SK-N-SH (cell line): ENCODE results near the gene CACNG7. TPM values are rescaled to one million over a fixed set of nuclear protein-coding genes. Genes with fewer than 3 reads are reported as not detected.

ENCODE experiments used
- CTCF ChIA-PET: fragments of 300-600, 350-600 bp; formaldehyde crosslinking; extraction: SDS; loops from one replicate; lab custom pipeline; 2021; lab: Yijun Ruan, JAX
- POLR2A ChIA-PET: fragments of 350-600 bp; sonication (Branson Sonifier 250); formaldehyde crosslinking; extraction: SDS; loops from one replicate; lab custom pipeline; 2020; ENCODE audit warnings: antibody characterized with exemption, inconsistent platforms; lab: Yijun Ruan, JAX
- DNase-seq: peaks from one replicate; pipeline ENCODE4 v3.0.0; 2012
- H2AFZ ChIP-seq: fragments of 200-600 bp; sonication (generic); 2 replicates; pipeline ENCODE4 v1.8.1; 2016; ENCODE audit warnings: antibody characterized with exemption, mild to moderate bottlenecking, low read depth
- H3F3A ChIP-seq: fragments of 200-600 bp; sonication (generic); replicated peaks from 2 replicates; pipeline ENCODE3; 2016; ENCODE audit warnings: antibody characterized with exemption, mild to moderate bottlenecking; ENCODE audit not compliant: insufficient read depth
- H3K27ac ChIP-seq, 2 experiments: fragments of 200-500 bp in 1 of 2; fragments of 200-600 bp in 1 of 2; sonication (Bioruptor generic) in 1 of 2; sonication (generic), shearing (Covaris generic) in 1 of 2; 2 replicates each; pipeline versions ENCODE4 v1.5.1 to v1.6.1; 2014 to 2016; ENCODE audit warnings: low read depth in 2 of 2, inconsistent platforms in 1 of 2, low read length in 1 of 2, mild to moderate bottlenecking in 1 of 2, mixed read lengths in 1 of 2
- H3K27me3 ChIP-seq: fragments of 200-600 bp; sonication (generic), shearing (Covaris generic); 2 replicates; pipeline ENCODE4 v1.6.1; 2016; ENCODE audit warnings: mixed run types; ENCODE audit not compliant: insufficient read depth
- H3K36me3 ChIP-seq, 2 experiments: fragments of 200-500 bp in 1 of 2; fragments of 200-600 bp in 1 of 2; sonication (Bioruptor generic) in 1 of 2; sonication (generic) in 1 of 2; replicated peaks in 1 of 2; 2 replicates each; pipeline versions ENCODE3 to v1.5.1; 2014 to 2016; ENCODE audit warnings: low read length in 1 of 2, mild to moderate bottlenecking in 1 of 2; ENCODE audit not compliant: insufficient read depth in 2 of 2, control insufficient read depth in 1 of 2
- H3K4me1 ChIP-seq, 2 experiments: fragments of 200-500 bp in 1 of 2; fragments of 200-600 bp in 1 of 2; sonication (Bioruptor generic) in 1 of 2; sonication (generic), shearing (Covaris generic) in 1 of 2; 2 replicates each; pipeline versions ENCODE4 v1.5.1 to v1.6.1; 2014 to 2016; ENCODE audit warnings: low read depth in 1 of 2, low read length in 1 of 2, mixed run types in 1 of 2; ENCODE audit not compliant: insufficient read depth in 2 of 2, control insufficient read depth in 1 of 2
- H3K4me2 ChIP-seq: fragments of 200-600 bp; sonication (generic), shearing (Covaris generic); 2 replicates; pipeline ENCODE4 v1.6.1; 2017; ENCODE audit warnings: mixed run types
- H3K4me3 ChIP-seq, 2 experiments: fragments of 200-500 bp in 1 of 2; fragments of 200-600 bp in 1 of 2; sonication (Bioruptor generic) in 1 of 2; sonication (generic), shearing (Covaris generic) in 1 of 2; 2 replicates each; pipeline versions ENCODE4 v1.5.1 to v1.8.1; 2014 to 2016; ENCODE audit warnings: low read depth in 2 of 2, inconsistent platforms in 1 of 2, low read length in 1 of 2, mild to moderate bottlenecking in 1 of 2, mixed read lengths in 1 of 2, moderate library complexity in 1 of 2
- H3K79me2 ChIP-seq: fragments of 200-600 bp; sonication (generic); 2 replicates; pipeline ENCODE4 v1.8.1; 2017; ENCODE audit warnings: mild to moderate bottlenecking; ENCODE audit not compliant: insufficient read depth
- H3K9ac ChIP-seq: fragments of 200-600 bp; sonication (generic); 2 replicates; pipeline ENCODE4 v1.6.1; 2017; ENCODE audit warnings: mixed run types
- H3K9me2 ChIP-seq: fragments of 200-600 bp; sonication (generic); 2 replicates; pipeline ENCODE4 v1.6.1; 2017; ENCODE audit warnings: mixed run types
- H3K9me3 ChIP-seq: fragments of 200-600 bp; sonication (generic); 2 replicates; pipeline ENCODE4 v1.6.1; 2017; ENCODE audit warnings: mixed run types, mild to moderate bottlenecking, moderate library complexity
- H4K20me1 ChIP-seq: fragments of 200-600 bp; sonication (generic); 2 replicates; pipeline ENCODE4 v1.6.1; 2017; ENCODE audit warnings: mild to moderate bottlenecking, mixed run types; ENCODE audit not compliant: insufficient read depth
- CHD2 ChIP-seq: fragments of 150-350 bp; IDR thresholded peaks from 2 replicates; pipeline ENCODE4 v1.6.1; 2018; ENCODE audit warnings: low read length; ENCODE audit not compliant: partially characterized antibody
- GABPA ChIP-seq: IDR thresholded peaks from 2 replicates; pipeline ENCODE4 v1.4.0; 2012; ENCODE audit warnings: low read depth, mild to moderate bottlenecking
- MAX ChIP-seq: IDR thresholded peaks from 2 replicates; pipeline ENCODE4 v1.4.0; 2012; ENCODE audit warnings: low read depth
- MXI1 ChIP-seq: IDR thresholded peaks from 2 replicates; pipeline ENCODE4 v1.6.1; 2012; ENCODE audit warnings: mild to moderate bottlenecking, low read depth, low read length, improper control_type of control experiment
- NRF1 ChIP-seq: IDR thresholded peaks from 2 replicates; pipeline ENCODE4 v1.6.1; 2012; ENCODE audit warnings: low read depth, mild to moderate bottlenecking, low read length
- POLR2AphosphoS5 ChIP-seq: IDR thresholded peaks from 2 replicates; pipeline ENCODE4 v1.6.1; 2012; ENCODE audit warnings: low read depth, low read length
- REST ChIP-seq: IDR thresholded peaks from 2 replicates; pipeline ENCODE4 v1.6.1; 2012; ENCODE audit warnings: mild to moderate bottlenecking, low read depth, low read length, moderate library complexity
- SMC3 ChIP-seq: IDR thresholded peaks from 2 replicates; pipeline ENCODE4 v1.6.1; 2012; ENCODE audit warnings: low read depth, low read length, improper control_type of control experiment
- TEAD4 ChIP-seq: IDR thresholded peaks from 2 replicates; pipeline ENCODE4 v1.4.0; 2012; ENCODE audit warnings: mild to moderate bottlenecking, borderline replicate concordance; ENCODE audit not compliant: insufficient read depth
- WGBS: methylation state at CpG from one replicate; pipeline ENCODE4 v1.1.6; 2017; ENCODE audit warnings: low lambda C conversion rate; 5-methylcytosine and 5-hydroxymethylcytosine counted together
- polyA plus RNA-seq, 3 experiments: library from polyadenylated mRNA; depleted of rRNA; stranded (reverse); fragments of >200 nt; gene quantifications; 2 replicates each; pipeline ENCODE4 v1.2.3, GENCODE V29; 2012

The CACNG7 gene, protein sequence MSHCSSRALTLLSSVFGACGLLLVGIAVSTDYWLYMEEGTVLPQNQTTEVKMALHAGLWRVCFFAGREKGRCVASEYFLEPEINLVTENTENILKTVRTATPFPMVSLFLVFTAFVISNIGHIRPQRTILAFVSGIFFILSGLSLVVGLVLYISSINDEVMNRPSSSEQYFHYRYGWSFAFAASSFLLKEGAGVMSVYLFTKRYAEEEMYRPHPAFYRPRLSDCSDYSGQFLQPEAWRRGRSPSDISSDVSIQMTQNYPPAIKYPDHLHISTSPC
- 25.7 and 30.7 TPM in 2 replicates for polyA plus RNA-seq (2012; rRNA removed)
- polyA plus RNA-seq (2012; cell fraction: cytosol; rRNA removed), result 18.5 and 29.5 TPM in 2 replicates
- polyA plus RNA-seq (2012; cell fraction: nucleus; rRNA removed), result 34.0 and 43.1 TPM in 2 replicates

- H2AFZ ChIP-seq, result peak within 1 kb of the TSS; percentile 83
- ChIA-PET POLR2A (no interaction called here), CTCF (interaction anchor here (0.6 to 3.2 kb wide), 3 partner anchors 25 to 121 kb away, joined by 3 to 47 read pairs (median 11); no protein-coding TSS in a partner anchor)
- H3K79me2 ChIP-seq, result peaks cover 16% of the 10 kb centered on the region
- H3F3A ChIP-seq, result peaks cover 7% of the 10 kb centered on the region
- H3K27me3 ChIP-seq, result peaks cover 19% of the 10 kb centered on the region
- peak within 1 kb of the TSS; percentile 82 to 98 for H3K4me3 ChIP-seq
- peaks cover 0 to 3% of the 10 kb centered on the region in 2 experiments for H3K36me3 ChIP-seq
- H3K9me3 ChIP-seq, result no peaks in the 10 kb centered on the region
- DNase-seq, result peak; percentile 94
- H3K27ac ChIP-seq, result peak within 1 kb of the TSS; percentile 29 to 77; a peak in 3 of 4 replicates
- peak within 1 kb of the TSS; percentile 67 for H3K9ac ChIP-seq
- TF ChIP-seq REST (no peak), POLR2AphosphoS5 (0 out of 2 replicates have a peak, but pooled peaks have one; percentile 16)
- peaks cover 0 to 20% of the 10 kb centered on the region in 2 experiments; a peak in 1 of 4 replicates for H3K4me1 ChIP-seq
- H3K4me2 ChIP-seq, result peak within 1 kb of the TSS; percentile 96
- no peaks in the 10 kb centered on the region for H3K9me2 ChIP-seq
- WGBS, result under 1% methylated on average over 23 of the region's 28 CpGs
- peaks cover 22% of the 10 kb centered on the region for H4K20me1 ChIP-seq
Observed at GRCh38 chr19:53908935-53909415, at the start of gene CACNG7. TSS of gene CACNG7 (plus strand) at chr19:53909278. CDS start at chr19:53912832, 3,554 bp downstream.

DNA sequence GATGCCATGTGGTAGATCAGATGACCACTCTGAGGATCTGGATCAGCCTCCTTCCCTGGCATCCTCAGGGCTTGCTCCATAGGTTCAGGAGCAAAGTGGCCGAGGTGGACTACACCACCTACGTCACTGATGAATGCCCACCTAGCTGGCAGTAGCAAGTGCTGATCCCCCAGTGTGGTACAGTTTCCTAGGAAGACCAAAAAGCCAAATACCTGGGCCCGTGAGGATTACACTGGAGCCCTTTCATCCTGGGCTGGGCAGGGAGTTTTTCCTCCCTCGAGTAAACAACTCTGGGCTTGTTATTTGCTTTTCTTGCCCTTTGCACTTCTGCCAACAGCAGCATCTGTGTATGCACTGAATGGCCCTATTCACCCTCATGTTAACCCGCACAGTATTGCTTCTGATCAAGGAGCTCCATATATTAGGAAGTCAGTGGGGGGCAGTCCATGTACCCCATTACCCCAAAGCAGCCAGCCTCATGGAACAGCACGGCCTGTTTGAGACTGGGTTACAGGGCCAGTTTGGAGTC, 44.7 kb upstream of the CACNG7 start:
- Histone ChIP-seq H3K9ac (no peak overlapping the region), H4K20me1 (no peaks in the 10 kb centered on the region; the same call in 1 of the 2 replicates), H3K27me3 (no peaks in the 10 kb centered on the region), H3K79me2 (peaks cover 17% of the 10 kb centered on the region), H3F3A (peaks cover 5% of the 10 kb centered on the region), H3K4me3 (no peak overlapping the region), H3K36me3 (no peaks in the 10 kb centered on the region), H3K27ac (no peak overlapping the region), H3K4me1 (peaks cover 5 to 12% of the 10 kb centered on the region in 2 experiments; a peak in 2 of 4 replicates), H3K9me3 (no peaks in the 10 kb centered on the region), H3K4me2 (no peak overlapping the region), H2AFZ (no peak overlapping the region), H3K9me2 (no peaks in the 10 kb centered on the region)
- POLR2A ChIA-PET, result no interaction called here
- CTCF ChIA-PET, result interaction anchor here (1.5 to 2.2 kb wide), 3 partner anchors 42 to 160 kb away, joined by 3 to 9 read pairs (median 4); no protein-coding TSS in a partner anchor
- DNase-seq, result no peak
- TF ChIP-seq MXI1 (no peak), CHD2 (no peak), NRF1 (no peak), TEAD4 (no peak), GABPA (no peak), SMC3 (no peak), POLR2AphosphoS5 (no peak), MAX (no peak)
- WGBS, result 71% methylated on average over 6 of the region's 6 CpGs
